ENCODE data around the gene HSD17B3. TPM values are rescaled to one million over a fixed set of nuclear protein-coding genes. Genes with fewer than 3 reads are reported as not detected.
A peak's percentile ranks its signal among the peaks of the same experiment; 100 is the strongest.
"Not testable (repeated sequence)": the region's sequence is repeated elsewhere in the genome, so short reads cannot be mapped to it uniquely, and the experiment has no call there.

HSD17B3 gene
- total RNA-seq: 4.5 TPM

DNA sequence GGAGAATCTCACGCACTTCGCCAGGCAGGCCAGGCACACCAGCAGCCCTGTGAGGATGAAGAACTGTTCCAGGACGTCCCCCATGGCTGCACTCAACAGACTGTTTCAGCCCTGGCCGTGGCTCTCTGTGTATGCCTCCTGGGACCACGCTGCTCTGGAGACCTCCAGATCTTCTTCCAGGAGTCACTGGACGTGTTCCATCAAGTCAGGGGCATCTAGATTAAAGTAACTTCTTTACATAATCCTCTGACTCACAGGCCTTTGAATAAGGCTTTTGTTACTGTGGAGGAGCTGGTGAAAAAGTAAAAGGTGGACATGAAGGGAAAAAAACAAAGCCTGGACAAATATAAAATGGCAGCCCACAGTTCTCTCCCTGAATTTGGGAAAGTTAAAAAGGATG lies at the start of gene HSD17B3:
Gene HSD17B3, minus strand, starts transcription at position 156 of the 400 bp plus-strand sequence. Its CDS starts 72 bp downstream, at position 84.
- no peak for DNase-seq (ENCODE audit: low spot score)
- intact Hi-C loops (cut with DNase I): no loop called here
- no peak for ATAC-seq

DNA sequence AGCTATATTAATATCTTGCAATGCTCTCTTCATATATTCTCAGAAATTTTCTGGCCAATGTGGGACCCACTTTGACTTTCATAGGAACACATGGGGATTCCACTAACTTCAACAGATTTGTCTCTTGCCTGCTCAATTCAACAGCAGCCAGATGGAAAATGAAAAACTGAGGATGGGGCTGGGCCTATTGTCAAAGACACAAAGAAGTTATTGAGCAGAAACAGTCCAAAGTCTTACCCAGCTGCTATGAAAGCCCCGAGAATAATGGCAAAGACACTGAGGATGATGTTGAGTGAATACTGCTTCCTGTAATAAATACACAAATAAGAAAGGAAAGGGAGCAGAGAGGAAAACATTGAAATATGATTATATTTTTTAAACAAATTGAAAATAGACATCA lies 48.9 kb upstream of the HSD17B3 start:
- intact Hi-C loops (cut with DNase I): no loop called here
- DNase-seq (ENCODE audit: low spot score) (no peak), ATAC-seq (no peak)

DNA sequence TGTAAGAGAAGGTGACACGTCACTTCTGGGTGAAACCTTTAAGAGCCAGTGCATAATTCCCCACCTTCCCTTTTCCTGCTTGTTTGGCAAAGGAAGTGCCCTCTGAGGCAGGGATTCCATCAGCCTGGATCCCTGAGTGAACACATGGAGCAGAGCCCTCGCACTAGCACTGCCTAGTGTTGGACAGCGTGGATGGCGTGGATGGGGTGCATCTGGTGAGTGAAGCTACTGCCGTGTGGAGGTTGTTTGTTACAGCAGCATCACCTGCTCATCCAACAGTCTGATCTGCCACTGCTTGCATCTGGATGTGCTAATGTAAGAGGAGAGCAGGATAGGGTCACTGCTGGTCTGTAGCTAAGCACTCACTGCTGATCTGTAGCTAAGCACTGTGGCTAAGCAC lies 46.3 kb upstream of the HSD17B3 start:
- no peak for ATAC-seq
- DNase-seq (ENCODE audit: low spot score): no peak
- intact Hi-C loops (cut with DNase I): no loop called here

DNA sequence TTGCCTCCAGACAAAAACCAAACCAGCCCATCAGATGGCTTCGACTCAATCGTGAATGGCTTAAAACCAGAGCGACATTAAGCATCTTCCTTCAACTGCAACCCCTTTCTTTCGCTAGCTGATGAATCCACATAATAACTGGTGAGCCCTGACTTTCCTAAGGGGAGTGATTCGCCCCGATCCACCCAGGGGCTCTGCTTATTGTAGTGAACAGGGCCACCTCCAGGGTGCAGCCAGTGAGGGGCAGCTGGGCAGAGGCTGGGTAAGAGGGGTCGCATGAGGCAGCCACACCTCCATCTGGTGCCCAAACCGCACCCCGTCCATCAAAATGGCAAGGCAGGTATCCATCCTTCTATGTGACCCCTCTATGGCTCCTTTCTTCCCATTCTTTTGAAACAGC lies 43.6 kb upstream of the HSD17B3 start:
- no peak for ATAC-seq
- intact Hi-C loops (cut with DNase I): no loop called here

DNA sequence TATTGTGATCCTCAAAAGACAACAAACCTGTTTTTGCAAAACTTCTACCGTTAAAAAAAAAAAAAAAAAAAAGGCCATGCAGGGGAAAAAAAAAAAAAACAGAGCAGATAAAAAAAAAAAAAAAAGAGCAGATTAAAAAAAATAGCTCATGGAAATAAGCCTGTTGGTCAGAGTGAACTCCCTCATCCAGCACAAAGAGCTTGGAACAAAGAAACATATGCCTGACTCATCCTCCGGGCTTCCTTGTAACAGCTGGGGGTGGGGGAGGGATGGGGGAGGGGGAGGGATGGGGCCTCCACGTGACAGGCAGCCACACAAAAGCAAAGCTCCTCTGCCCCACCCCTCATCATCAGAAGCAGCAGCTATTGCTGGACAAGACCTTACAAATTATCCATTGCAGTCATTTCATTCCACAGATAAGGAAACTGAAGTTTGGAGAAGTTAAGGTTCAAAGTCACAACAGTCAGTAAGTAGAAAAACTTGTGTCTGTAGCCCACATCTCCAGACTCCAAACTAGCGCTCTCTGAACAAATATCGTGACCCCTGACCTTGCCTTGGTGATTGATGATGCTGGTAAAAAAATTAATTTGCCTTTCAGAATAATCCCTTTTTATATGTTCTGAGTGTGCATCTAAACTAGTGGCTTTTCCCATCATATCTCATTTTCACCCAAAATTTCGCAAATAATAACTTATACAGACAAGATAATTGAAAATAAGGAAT lies 42.6 kb upstream of the HSD17B3 start:
- intact Hi-C loops (cut with DNase I): no loop called here
- DNase-seq (ENCODE audit: low spot score): no peak
- peak; percentile 95 for ATAC-seq

More for the DNA sequence above, 43.6 kb upstream of the HSD17B3 start:
- no peak for DNase-seq (ENCODE audit: low spot score)

DNA sequence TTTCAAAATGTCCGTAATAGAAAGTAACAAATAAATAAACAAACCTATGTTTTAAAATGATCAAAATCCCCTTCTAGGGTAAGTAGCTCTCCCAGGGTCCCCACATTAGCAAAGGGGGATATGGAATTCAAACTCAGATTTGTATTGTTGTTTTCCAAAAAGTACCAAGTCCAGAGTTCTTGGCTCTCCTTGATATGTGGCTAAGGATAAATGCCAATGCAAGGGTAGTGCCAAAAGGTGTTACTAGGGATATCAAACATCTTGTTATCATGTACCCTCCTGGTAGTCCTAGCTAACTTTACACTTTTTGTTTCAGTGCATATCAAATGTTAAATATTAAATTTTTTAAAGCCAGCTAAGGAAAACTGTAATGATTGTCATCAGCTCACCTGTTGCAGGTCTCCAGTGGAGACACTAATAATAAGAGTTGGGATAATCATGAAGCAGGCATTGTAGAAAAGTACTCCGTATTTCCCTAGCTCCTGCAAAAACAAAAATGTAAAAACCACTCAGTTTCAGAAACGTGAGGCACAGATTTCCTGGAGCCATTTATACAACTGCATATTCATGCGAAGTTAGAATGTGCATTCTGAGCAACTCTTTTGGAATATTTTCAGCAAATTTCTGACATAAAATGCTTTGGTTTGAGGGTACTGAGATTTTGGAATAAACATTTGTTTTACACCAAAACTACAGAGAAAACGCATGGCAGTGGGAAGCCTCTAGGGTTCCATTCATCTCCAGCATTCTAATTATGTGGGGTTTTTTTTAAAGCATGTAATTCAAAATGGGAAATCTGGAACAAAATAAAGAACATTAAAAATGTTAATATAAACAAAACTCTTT lies 41.8 kb upstream of the HSD17B3 start:
- intact Hi-C loops (cut with DNase I): no loop called here

DNA sequence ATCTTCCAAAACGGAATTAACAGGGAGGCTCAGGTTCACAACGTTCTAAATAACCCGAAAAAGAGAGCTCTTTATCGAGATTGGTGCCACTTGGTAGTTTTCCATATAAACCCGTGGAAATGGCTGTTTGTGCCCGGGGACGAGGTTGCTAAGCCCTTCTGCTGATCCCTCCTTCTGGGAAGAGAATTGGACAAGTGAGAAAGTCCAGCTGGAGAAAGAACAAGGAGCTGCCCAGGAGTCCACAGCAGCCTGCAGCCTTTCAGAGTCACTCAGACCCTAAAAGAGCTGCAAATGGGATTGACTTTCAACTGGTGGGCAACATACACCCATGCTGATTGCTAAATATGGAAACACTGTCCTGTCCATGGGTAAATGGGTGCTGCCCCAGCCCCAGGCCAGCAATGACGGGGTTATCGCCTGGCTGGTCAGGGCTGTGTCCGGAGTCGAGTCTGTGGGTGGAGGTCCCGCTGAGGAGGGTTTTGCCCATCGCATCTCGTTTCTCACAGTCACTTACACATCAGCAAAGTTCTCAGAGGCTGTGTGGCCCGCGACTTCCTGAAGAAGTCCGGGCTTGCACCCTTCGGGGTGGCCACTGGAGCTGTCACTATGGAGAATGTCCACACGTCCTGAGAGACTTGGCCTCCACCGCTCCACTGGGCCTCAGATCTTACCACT lies 40.7 kb upstream of the HSD17B3 start:
- ATAC-seq (no peak), DNase-seq (ENCODE audit: low spot score) (no peak)
- intact Hi-C loops (cut with DNase I): no loop called here

More for the DNA sequence above, 41.8 kb upstream of the HSD17B3 start:
- ATAC-seq (no peak), DNase-seq (ENCODE audit: low spot score) (no peak)

DNA sequence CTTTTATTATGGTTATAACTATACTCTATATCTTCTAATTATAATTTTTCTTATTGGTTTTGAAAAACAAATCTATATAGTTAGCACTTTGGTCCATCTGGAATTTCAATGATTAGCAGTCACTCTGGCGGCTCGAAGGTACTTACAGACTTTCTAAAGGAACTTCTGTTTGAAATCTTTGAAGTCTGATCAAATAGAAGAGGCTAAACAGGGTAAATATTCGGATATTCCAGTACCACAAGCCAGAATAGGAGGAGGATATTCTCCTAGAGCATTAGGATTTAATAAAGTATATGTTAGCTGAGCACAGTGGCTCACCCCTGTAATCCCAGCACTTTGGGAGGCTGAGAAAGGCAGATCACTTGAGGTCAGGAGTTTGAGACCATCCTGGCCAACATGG lies 38.7 kb upstream of the HSD17B3 start:
- ATAC-seq (no peak), DNase-seq (ENCODE audit: low spot score) (no peak)
- intact Hi-C loops (cut with DNase I): no loop called here

DNA sequence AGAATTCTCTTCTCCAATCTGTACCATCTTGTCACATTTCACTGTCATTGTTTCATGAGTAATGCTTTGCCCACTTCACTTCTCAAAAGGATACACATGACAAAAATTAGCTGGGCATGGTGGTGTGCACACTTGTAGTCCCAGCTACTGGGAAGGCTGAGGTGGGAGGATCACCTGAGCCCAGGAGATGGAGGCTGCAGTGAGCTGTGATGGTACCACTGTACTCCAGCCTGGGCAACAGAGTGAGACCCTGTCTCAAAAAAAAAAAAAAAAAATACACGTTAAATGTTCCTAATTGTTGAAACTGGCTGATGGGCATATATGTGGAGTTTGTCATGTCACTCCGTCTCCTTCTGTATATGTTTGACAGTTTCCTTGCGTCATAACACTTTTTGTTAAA lies 36.3 kb upstream of the HSD17B3 start:
- ATAC-seq (no peak), DNase-seq (ENCODE audit: low spot score) (no peak)
- intact Hi-C loops (cut with DNase I): no loop called here

DNA sequence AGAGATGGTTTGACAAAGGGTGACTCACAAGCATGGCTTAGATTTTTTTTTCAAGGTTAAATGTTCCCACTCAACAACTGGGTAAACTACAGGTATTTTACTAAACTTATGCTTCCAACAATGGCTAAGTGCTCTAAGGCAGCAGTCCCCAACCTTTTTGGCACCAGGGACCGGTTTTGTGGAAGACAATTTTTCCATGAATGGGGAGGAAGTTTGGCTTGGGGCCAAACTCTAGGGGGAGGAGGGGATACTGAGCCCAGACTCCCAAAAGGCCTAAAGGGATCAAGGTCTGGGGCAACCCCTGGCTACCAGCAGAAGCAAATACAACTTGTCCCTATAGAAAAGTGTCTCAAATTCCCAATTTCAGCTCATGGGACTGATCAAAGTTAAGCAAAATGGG lies 32.0 kb upstream of the HSD17B3 start:
- DNase-seq (ENCODE audit: low spot score) (no peak), ATAC-seq (no peak)
- intact Hi-C loops (cut with DNase I): no loop called here

DNA sequence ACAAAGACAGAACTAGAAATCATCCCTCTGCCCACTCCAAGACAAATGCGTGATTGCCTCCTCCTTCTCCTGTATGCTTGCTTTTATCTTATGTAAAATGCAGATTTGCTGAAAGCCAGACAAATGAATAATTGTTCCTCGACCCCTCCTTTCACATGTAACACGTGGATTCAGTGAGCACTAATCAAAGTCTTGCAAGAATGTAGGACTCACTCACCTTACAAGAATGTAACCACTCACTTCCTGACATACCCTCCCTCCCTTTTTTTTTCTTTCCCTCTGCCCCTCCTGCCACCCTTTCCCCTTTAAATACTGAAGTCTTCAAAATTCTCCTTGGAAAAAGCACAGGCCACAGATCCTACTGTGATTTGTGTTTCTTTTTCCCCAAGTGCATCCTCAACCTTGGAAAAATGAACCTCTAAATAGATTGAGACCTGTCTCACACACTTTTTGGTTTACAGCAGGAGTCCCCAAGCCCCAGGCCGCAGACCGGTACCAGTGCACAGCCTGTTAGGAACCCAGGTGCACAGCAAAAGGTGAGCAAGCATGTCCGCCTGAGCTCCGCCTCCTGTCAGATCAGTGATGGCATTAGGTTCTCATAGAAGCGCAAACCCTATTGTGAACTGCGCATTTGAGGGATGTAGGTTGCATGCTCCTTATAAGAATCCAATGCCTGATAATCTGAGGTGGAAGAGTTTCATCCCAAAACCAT lies 29.4 kb upstream of the HSD17B3 start:
- ATAC-seq: no peak
- no peak for DNase-seq (ENCODE audit: low spot score)
- intact Hi-C loops (cut with DNase I): no loop called here

DNA sequence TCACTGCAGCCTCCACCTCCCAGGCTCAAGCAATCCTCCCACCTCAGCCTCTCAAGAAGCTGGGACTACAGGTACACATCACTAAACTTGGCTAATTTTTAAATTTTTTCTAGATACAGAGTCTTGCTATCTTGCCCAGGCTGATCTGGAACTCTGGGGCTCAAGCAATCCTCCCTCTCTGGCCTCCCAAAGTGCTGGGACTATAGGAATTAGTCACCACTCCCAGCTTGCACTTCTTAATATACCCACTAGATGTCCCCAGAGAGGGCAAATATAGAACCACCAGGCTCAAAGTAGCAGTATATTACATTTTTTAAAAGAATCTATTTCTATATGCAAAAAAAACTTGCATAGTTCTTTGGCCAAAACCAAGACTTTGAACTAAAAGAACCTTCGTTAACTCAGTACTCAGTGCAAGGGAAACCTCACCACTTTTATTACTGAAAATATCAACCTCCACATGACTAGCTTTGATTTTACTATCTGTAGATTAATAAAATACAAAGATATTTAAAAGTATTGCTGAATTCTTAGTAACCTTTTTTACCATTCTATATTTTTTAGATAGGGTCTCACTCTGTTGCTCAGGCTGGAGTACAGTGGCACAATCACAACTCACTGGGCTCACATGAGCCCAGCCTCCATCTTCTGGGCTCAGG lies 25.8 kb upstream of the HSD17B3 start:
- ATAC-seq (peak; percentile 84), DNase-seq (ENCODE audit: low spot score) (no peak)
- intact Hi-C loops (cut with DNase I): loop anchor here (10.0 kb wide), 1 partner anchor 337 kb away; no protein-coding TSS in a partner anchor

DNA sequence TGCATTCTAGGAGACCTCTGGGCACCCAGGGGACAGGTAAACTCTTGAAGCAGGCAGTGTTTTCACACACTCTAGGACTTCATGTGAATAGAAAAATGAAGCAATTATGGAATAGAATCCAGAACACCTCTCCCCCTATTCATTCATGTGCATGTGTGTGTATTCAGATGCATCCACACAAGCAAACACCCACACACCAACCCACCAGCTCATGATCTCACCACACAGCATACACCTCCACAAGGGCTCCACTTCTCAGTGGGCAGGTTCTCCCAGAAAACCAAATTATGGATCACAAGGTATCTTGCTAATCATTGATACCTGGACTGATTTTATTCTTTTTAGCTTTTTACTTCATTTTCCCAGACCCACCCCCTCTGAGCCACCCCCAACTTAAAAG lies 21.2 kb upstream of the HSD17B3 start:
- ATAC-seq: no peak
- no peak for DNase-seq (ENCODE audit: low spot score)
- intact Hi-C loops (cut with DNase I): loop anchor here (10.0 kb wide), 1 partner anchor 342 kb away; no protein-coding TSS in a partner anchor

DNA sequence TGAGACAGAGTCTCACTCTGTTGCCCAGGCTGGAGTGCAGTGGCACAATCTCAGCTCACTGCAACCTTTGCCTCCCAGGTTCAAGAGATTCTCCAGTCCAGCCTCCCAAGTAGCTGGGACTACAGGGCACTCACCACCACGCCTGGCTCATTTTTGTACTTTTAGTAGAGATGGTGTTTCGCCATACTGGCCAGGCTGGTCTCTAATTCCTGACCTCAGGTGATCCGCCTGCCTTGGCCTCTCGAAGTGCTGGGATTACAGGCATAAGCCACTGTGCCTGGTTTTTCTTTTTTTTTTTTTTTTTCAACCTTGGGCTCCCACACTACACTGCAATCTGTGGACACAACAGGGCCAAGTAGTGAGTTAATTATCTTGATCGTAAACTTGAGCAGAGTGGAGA lies 20.8 kb upstream of the HSD17B3 start:
- intact Hi-C loops (cut with DNase I): loop anchor here (10.0 kb wide), 1 partner anchor 342 kb away; no protein-coding TSS in a partner anchor
- not testable (repeated sequence) for ATAC-seq; DNase-seq (ENCODE audit: low spot score)

DNA sequence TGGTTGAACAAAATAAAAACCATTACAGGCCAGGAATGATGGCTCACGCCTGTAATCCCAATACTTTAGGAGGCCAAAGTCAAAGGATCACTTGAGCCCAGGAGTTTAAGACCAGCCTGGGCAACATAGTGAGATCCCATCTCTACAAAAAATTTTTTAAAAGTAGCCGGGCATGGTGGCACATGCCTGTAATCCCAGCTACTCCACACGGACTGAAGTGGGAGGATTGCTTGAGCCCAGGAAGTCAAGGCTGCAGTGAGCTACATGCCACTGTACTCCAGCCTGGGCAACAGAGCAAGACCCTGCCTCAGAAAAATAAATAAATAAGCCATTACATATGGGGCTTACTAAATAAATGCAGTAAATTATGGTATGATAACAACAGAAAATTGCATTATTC lies 20.2 kb upstream of the HSD17B3 start:
- not testable (repeated sequence) for DNase-seq (ENCODE audit: low spot score); ATAC-seq
- intact Hi-C loops (cut with DNase I): loop anchor here (10.0 kb wide), 1 partner anchor 343 kb away; no protein-coding TSS in a partner anchor

DNA sequence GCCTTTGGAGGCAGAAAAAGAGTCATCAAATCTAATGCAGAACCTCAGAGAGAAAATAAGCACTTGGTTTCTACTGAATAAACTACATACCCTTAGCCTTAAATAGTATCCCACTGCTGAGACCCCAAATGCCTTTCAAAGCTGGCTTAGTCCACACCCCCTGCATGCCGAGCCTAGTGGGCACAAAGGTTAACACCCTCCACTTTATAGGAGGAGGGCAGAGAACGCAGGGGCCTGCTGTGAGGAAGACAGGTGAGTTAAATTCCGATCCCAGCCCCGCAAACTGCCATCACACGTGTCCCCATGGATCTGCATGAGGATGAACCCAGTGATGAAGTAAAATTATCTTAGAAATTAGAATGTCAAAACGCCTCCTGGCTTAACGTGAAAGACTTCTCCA lies 19.5 kb upstream of the HSD17B3 start:
- DNase-seq (ENCODE audit: low spot score): no peak
- intact Hi-C loops (cut with DNase I): loop anchor here (10.0 kb wide), 1 partner anchor 343 kb away; no protein-coding TSS in a partner anchor
- ATAC-seq: no peak

DNA sequence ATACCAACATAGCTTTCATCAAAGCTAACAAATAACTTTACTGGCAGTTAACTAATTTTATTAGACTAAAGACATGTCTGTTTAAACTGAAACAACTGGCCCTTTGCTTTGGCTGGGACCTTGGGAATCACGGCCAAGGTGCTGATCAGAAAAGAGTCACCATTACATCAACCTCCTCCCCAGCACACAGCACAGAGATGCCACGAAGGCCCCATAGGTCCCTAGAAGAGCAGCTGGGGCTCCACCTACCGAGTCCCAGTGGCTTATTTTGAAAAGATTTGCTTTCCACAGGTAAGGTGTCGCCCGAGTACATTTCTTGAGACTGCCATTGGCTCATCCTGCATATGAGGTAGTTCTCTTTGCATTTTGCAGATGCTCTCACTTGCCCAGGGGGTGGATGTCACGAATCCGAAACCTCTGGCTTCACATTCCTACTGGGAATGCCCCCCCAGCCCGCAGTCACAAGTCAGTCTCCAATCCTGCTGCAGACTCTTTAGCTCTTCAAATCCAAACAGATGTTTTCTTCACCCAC lies 18.8 kb upstream of the HSD17B3 start:
- ATAC-seq (no peak), DNase-seq (ENCODE audit: low spot score) (no peak)
- intact Hi-C loops (cut with DNase I): loop anchor here (10.0 kb wide), 1 partner anchor 344 kb away; no protein-coding TSS in a partner anchor
